NCI-H510A treated with DMSO at 0.1 percent for 48 hours (cell line): ENCODE data around the gene ATP5F1A.

Source experiments
- DNase-seq: peaks from one replicate; lab custom pipeline; 2025; lab: John Stamatoyannopoulos, UW

Gene ATP5F1A

GRCh38 chr18:46073474-46074331 lies 24.4 kb downstream of the ATP5F1A start:
- DNase-seq = peak; percentile 58

- DNase-seq = no peak
Measured at GRCh38 chr18:46072959-46073358, 25.1 kb downstream of the ATP5F1A start.

GRCh38 chr18:46072376-46072867 lies 25.7 kb downstream of the ATP5F1A start:
- no peak for DNase-seq

GRCh38 chr18:46071653-46072375 lies 26.3 kb downstream of the ATP5F1A start, which contains the start of gene PSTPIP2:
Gene PSTPIP2, minus strand, starts transcription at chr18:46072260. Its CDS starts 72 bp downstream, at chr18:46072188.
- DNase-seq = peak; percentile 2

GRCh38 chr18:46070815-46071652 lies 27.1 kb downstream of the ATP5F1A start:
- no peak for DNase-seq

- DNase-seq = no peak
Measured at GRCh38 chr18:46070232-46070631, 27.9 kb downstream of the ATP5F1A start.

- DNase-seq = no peak
Measured at GRCh38 chr18:46069524-46069923, 28.6 kb downstream of the ATP5F1A start.

GRCh38 chr18:46068763-46069162 lies 29.3 kb downstream of the ATP5F1A start:
- no peak for DNase-seq

GRCh38 chr18:46067438-46068007 lies 30.6 kb downstream of the ATP5F1A start:
- DNase-seq = no peak

GRCh38 chr18:46062781-46063180 lies 35.3 kb downstream of the ATP5F1A start:
- no peak for DNase-seq

- no peak for DNase-seq
Measured at GRCh38 chr18:46061796-46062195, 36.3 kb downstream of the ATP5F1A start.

GRCh38 chr18:46061387-46061786 lies 36.7 kb downstream of the ATP5F1A start:
- DNase-seq = no peak

- no peak for DNase-seq
Measured at GRCh38 chr18:46060359-46060841, 37.7 kb downstream of the ATP5F1A start.

- DNase-seq = no peak
Measured at GRCh38 chr18:46055838-46056230, 42.3 kb downstream of the ATP5F1A start.

GRCh38 chr18:46054956-46055837 lies 42.9 kb downstream of the ATP5F1A start:
- DNase-seq = no peak

- DNase-seq = no peak
Measured at GRCh38 chr18:46053368-46054095, 44.6 kb downstream of the ATP5F1A start.

- no peak for DNase-seq
Measured at GRCh38 chr18:46051731-46052461, 46.2 kb downstream of the ATP5F1A start.

GRCh38 chr18:46050268-46050667 lies 47.8 kb downstream of the ATP5F1A start:
- no peak for DNase-seq

GRCh38 chr18:46048641-46049040 lies 49.5 kb downstream of the ATP5F1A start:
- DNase-seq = no peak
